Measurements from ENCODE around the gene NPIPB8.
"Not testable (repeated sequence)": the region's sequence is repeated elsewhere in the genome, so short reads cannot be mapped to it uniquely, and the experiment has no call there.

DNA sequence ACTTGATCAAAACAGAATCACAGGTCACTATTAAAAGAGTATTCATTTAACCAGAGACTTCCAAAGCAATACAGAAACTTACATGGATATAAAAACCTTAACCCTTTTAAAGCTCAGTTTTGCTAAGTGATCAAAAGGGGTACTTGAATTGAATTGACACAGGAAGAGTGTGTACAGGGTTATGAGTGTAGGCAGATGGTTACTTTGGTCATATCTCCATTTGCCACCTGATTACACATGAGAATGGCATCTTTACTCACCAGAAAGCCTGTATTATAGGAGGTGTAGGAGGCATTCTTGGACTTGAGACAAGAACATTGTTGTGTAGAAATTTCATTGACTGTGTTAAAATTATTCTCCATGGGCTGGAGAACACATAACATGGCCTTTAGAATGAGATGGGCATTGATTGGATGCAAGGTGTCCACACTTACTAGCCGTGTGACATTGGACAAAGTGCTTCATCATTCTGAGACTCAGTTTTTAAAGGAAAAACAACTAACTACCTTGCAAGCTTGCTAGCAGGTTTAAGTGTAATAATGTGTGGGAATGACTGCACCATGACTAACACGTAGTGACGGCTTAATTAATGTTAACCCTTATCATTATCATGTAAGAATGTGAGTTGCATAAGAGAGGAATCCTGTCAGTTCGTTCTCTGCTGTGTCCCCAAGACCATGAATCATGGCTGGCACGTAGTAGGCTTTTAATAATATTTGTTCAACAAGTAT is 1.6 kb upstream of the NPIPB8 start:
- TF ChIP-seq, protein P1, sequence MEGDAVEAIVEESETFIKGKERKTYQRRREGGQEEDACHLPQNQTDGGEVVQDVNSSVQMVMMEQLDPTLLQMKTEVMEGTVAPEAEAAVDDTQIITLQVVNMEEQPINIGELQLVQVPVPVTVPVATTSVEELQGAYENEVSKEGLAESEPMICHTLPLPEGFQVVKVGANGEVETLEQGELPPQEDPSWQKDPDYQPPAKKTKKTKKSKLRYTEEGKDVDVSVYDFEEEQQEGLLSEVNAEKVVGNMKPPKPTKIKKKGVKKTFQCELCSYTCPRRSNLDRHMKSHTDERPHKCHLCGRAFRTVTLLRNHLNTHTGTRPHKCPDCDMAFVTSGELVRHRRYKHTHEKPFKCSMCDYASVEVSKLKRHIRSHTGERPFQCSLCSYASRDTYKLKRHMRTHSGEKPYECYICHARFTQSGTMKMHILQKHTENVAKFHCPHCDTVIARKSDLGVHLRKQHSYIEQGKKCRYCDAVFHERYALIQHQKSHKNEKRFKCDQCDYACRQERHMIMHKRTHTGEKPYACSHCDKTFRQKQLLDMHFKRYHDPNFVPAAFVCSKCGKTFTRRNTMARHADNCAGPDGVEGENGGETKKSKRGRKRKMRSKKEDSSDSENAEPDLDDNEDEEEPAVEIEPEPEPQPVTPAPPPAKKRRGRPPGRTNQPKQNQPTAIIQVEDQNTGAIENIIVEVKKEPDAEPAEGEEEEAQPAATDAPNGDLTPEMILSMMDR (conservative IDR thresholded peaks at IDR 0.05) = not testable (repeated sequence)
- not testable (repeated sequence) for TF ChIP-seq ZFX (IDR thresholded peaks at IDR 0.05)

Measured in C4-2B (cell line).